IMR-90 (cell line): ENCODE results near the gene FAM120A.

Experiments used
- CEBPB ChIP-seq: IDR thresholded peaks from 2 replicates; pipeline ENCODE4 v1.6.1; 2012; ENCODE audit warnings: low read depth, low read length, improper control_type of control experiment
- MAZ ChIP-seq: IDR thresholded peaks from 2 replicates; pipeline ENCODE4 v1.6.1; 2012; ENCODE audit warnings: low read depth, mild to moderate bottlenecking, low read length, improper control_type of control experiment, moderate library complexity, borderline replicate concordance
- POLR2A ChIP-seq: IDR thresholded peaks from 2 replicates; pipeline ENCODE4 v1.6.1; 2012; ENCODE audit warnings: mild to moderate bottlenecking, low read depth, low read length
- RAD21 ChIP-seq: IDR thresholded peaks from 2 replicates; pipeline ENCODE4 v1.6.1; 2012; ENCODE audit warnings: low read length, improper control_type of control experiment
- RFX5 ChIP-seq: IDR thresholded peaks from 2 replicates; pipeline ENCODE4 v1.8.0; 2012; ENCODE audit warnings: low read depth, mild to moderate bottlenecking, low read length, moderate library complexity
- TF ChIP-seq, protein P1 (sequence below): conservative IDR thresholded peaks from 2 replicates; pipeline ENCODE4 v1.5.1; 2012; ENCODE audit warnings: mild to moderate bottlenecking, low read depth, low read length, improper control_type of control experiment

DNA sequence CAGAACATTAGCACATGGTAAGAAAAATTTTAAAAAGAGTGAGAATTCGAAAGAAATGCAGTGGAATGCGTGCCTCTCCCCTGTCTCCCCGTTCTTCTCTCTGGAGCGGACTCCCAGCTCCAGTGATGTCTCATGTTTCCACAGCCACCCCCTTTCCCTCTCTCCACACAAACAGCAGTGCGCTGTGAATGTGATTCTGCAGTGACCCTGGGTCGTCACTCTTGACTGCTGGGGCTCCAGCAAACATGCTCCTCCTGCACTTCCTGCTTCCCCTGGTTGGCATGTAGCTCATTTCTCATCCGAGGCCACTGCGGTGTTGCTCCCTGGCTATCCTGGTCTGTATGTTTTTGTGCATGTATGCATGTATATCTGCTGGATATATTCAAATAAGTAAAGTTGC, 138.2 kb downstream of the FAM120A start:
- TF ChIP-seq, protein P1, sequence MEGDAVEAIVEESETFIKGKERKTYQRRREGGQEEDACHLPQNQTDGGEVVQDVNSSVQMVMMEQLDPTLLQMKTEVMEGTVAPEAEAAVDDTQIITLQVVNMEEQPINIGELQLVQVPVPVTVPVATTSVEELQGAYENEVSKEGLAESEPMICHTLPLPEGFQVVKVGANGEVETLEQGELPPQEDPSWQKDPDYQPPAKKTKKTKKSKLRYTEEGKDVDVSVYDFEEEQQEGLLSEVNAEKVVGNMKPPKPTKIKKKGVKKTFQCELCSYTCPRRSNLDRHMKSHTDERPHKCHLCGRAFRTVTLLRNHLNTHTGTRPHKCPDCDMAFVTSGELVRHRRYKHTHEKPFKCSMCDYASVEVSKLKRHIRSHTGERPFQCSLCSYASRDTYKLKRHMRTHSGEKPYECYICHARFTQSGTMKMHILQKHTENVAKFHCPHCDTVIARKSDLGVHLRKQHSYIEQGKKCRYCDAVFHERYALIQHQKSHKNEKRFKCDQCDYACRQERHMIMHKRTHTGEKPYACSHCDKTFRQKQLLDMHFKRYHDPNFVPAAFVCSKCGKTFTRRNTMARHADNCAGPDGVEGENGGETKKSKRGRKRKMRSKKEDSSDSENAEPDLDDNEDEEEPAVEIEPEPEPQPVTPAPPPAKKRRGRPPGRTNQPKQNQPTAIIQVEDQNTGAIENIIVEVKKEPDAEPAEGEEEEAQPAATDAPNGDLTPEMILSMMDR, result no peak
- TF ChIP-seq RAD21 (no peak), POLR2A (no peak), CEBPB (no peak), MAZ (no peak), RFX5 (no peak)
